Skeletal muscle tissue (tissue), 4 donors: ENCODE measurements around the gene TMEM63A. TPM values are rescaled to one million over a fixed set of nuclear protein-coding genes. Genes with fewer than 3 reads are reported as not detected.
"Not testable (repeated sequence)": the region's sequence is repeated elsewhere in the genome, so short reads cannot be mapped to it uniquely, and the experiment has no call there.

ENCODE experiments used
- H3K27ac ChIP-seq: one replicate; pipeline ENCODE4 v1.7.0; 2013; ENCODE audit warnings: mild to moderate bottlenecking, low read depth, low read length, inconsistent platforms
- H3K27me3 ChIP-seq, 3 donors: one replicate each; pipeline ENCODE4 v1.7.0; 2013; ENCODE audit warnings: low read length in 3 of 3; ENCODE audit not compliant: control insufficient read depth in 3 of 3, insufficient read depth in 3 of 3
- H3K36me3 ChIP-seq, 3 donors: one replicate each; pipeline ENCODE4 v1.7.0; 2013; ENCODE audit warnings: low read length in 3 of 3; ENCODE audit not compliant: control insufficient read depth in 3 of 3, insufficient read depth in 3 of 3
- H3K4me1 ChIP-seq, 3 donors: one replicate each; pipeline ENCODE4 v1.7.0; 2013; ENCODE audit warnings: low read length in 3 of 3, mild to moderate bottlenecking in 3 of 3; ENCODE audit not compliant: control insufficient read depth in 3 of 3, insufficient read depth in 3 of 3
- H3K4me3 ChIP-seq, 3 donors: one replicate each; pipeline ENCODE4 v1.7.0; 2013; ENCODE audit warnings: low read length in 3 of 3
- H3K9ac ChIP-seq, 3 donors: one replicate each; pipeline ENCODE4 v1.7.0; 2013; ENCODE audit warnings: low read length in 3 of 3, mild to moderate bottlenecking in 3 of 3, moderate library complexity in 2 of 3, low read depth in 1 of 3
- H3K9me3 ChIP-seq, 3 donors: one replicate each; pipeline ENCODE4 v1.7.0; 2013; ENCODE audit warnings: low read length in 3 of 3; ENCODE audit not compliant: control insufficient read depth in 3 of 3
- total RNA-seq: library from RNA; depleted of rRNA; stranded (reverse); fragments of >200 nt; gene quantifications from one replicate; pipeline ENCODE4 v1.2.3, GENCODE V29; 2014
- donor health status: Osteomylitis.

The TMEM63A gene
- total RNA-seq, result 12.0 TPM

DNA sequence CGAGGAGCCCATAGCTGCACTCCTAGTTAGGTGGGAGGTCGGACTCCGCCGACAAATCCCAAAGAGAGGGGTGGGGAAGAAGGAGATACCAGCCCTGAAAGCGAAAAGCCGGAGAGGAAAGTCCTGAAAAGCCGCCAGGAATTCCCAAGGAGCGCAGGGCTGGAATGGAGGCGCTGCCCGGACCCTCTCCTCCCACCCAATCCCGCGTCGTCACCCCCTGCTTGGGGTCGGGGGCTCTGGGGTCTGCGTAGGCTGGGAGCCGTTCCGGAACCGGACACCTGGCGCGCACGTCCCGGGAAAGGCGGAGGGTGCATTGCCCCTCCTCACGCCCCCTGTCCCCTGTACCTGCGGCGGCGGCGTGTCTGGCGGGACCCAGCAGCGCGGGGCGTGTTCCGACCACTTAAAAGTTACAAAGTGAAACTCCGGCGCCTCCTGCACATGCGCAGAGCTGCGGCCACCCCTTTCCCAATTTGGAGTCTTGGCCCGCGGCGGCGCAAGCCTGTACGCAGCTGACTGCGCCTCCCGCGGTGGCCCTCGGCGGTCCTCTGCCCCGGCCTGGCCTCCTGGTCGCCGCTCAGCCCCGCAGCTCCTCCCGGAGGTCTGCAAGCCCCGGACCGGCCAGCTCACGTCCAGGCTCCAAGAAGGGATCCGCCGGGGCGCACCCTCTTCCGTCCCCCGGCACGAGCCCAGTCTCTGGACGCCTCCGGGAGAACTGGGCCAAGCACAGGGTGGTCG, at the start of gene TMEM63A:
Gene TMEM63A (minus strand): TSS at position 422 of the 735 bp plus-strand sequence. CDS start 4,800 bp downstream, outside the sequence.
- Histone ChIP-seq H3K4me1 (peaks cover 47 to 53% (median 47%) of the 10 kb centered on the region in 3 donors), H3K9me3 (no peaks in the 10 kb centered on the region), H3K27ac (peak within 1 kb of the TSS; percentile 83), H3K4me3 (peak within 1 kb of the TSS; percentile 91 to 96 (median 95)), H3K36me3 (peaks cover 0 to 2% (median 0%) of the 10 kb centered on the region in 3 donors), H3K27me3 (peaks cover 0 to 3% (median 0%) of the 10 kb centered on the region in 3 donors), H3K9ac (peak within 1 kb of the TSS; percentile 93 to 98 (median 97))

GRCh38 chr1:225931270-225932136, 49.3 kb upstream of the TMEM63A start:
- Histone ChIP-seq H3K27ac (no peak overlapping the region), H3K36me3 (no peaks in the 10 kb centered on the region), H3K4me1 (no peaks in the 10 kb centered on the region), H3K9ac (no peak overlapping the region), H3K4me3 (no peak overlapping the region), H3K9me3 (no peaks in the 10 kb centered on the region), H3K27me3 (no peaks in the 10 kb centered on the region)

DNA sequence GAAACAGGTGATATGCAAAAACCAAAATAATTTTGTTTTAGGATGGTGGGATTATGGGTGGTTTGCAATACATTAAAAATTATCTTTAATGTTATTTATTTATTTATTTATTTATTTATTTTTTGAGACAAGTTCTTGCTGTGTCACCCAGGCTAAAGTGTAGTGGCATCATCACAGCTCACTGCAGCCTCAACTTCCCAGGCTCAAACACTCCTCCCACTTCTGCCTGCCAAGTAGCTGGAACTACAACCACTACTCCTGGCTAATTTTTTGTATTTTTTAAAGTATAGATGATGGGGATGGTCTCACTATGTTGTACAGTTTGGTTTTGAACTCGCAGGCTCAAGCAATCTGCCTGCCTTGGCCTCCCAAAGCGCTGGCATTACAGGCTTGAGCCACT, 48.4 kb upstream of the TMEM63A start:
- no peaks in the 10 kb centered on the region for H3K4me1 ChIP-seq
- H3K9me3 ChIP-seq, result no peaks in the 10 kb centered on the region
- no peak overlapping the region for H3K27ac ChIP-seq
- no peaks in the 10 kb centered on the region for H3K27me3 ChIP-seq
- H3K4me3 ChIP-seq, result no peak overlapping the region
- H3K9ac ChIP-seq, result no peak overlapping the region
- no peaks in the 10 kb centered on the region for H3K36me3 ChIP-seq

DNA sequence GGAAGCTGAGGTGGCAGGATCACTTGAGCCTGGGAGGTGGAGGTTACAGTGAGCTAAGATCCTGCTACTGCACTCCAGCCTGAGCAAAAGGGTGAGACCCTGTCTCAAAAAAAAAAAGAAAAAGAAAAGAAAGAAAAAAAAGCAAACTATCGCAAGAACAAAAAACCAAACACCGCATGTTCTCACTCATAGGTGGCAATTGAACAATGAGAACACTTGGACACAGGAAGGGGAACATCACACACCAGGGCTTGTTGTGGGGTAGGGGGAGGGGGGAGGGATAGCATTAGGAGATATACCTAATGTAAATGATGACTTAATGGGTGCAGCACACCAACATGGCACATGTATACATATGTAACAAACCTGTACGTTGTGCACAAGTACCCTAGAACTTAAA, 47.3 kb upstream of the TMEM63A start:
- H3K4me3 ChIP-seq, H3K36me3 ChIP-seq, H3K9ac ChIP-seq, H3K9me3 ChIP-seq, H3K4me1 ChIP-seq, H3K27ac ChIP-seq, H3K27me3 ChIP-seq: not testable (repeated sequence)

- Histone ChIP-seq H3K27me3 (no peaks in the 10 kb centered on the region), H3K27ac (no peak overlapping the region), H3K9me3 (no peaks in the 10 kb centered on the region), H3K36me3 (peaks cover 0 to 2% (median 0%) of the 10 kb centered on the region in 3 donors), H3K4me1 (peaks cover 2 to 10% (median 2%) of the 10 kb centered on the region in 3 donors), H3K4me3 (no peak overlapping the region), H3K9ac (no peak overlapping the region)
Observed at GRCh38 chr1:225928186-225929175, 46.3 kb upstream of the TMEM63A start.

DNA sequence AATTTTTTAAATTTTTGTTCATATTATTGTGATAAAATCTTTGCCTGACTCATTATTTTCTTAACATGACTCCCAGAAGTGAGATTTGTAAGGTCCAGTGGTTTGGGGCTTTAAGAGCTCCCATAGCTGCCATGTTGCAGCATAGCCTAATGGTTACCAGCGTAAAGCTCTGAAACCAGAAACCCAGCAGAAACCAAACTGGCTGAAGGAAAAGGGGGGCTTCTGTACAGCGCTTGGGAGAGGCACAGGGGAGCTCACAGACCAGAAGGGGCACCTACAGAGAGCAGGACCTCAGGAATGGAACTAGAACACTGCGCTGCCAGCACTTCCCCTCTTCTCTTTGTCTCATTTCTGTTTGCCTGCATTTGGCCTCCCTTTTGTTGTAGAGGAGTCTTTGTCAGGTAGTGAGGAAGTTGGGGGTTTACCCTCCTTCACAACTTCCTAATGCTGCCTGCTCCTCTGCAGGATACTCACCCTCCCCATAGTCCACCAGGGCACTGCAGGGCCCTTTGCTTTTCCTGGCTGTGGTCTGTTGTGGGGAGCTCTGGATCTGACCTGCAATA, 44.5 kb upstream of the TMEM63A start:
- H3K4me1 ChIP-seq, result peaks cover 11 to 29% (median 14%) of the 10 kb centered on the region in 3 donors
- no peaks in the 10 kb centered on the region for H3K27me3 ChIP-seq
- no peak overlapping the region for H3K27ac ChIP-seq
- H3K9me3 ChIP-seq, result no peaks in the 10 kb centered on the region
- H3K36me3 ChIP-seq, result peaks cover 8 to 12% (median 8%) of the 10 kb centered on the region in 3 donors
- no peak overlapping the region for H3K9ac ChIP-seq
- no peak overlapping the region for H3K4me3 ChIP-seq

DNA sequence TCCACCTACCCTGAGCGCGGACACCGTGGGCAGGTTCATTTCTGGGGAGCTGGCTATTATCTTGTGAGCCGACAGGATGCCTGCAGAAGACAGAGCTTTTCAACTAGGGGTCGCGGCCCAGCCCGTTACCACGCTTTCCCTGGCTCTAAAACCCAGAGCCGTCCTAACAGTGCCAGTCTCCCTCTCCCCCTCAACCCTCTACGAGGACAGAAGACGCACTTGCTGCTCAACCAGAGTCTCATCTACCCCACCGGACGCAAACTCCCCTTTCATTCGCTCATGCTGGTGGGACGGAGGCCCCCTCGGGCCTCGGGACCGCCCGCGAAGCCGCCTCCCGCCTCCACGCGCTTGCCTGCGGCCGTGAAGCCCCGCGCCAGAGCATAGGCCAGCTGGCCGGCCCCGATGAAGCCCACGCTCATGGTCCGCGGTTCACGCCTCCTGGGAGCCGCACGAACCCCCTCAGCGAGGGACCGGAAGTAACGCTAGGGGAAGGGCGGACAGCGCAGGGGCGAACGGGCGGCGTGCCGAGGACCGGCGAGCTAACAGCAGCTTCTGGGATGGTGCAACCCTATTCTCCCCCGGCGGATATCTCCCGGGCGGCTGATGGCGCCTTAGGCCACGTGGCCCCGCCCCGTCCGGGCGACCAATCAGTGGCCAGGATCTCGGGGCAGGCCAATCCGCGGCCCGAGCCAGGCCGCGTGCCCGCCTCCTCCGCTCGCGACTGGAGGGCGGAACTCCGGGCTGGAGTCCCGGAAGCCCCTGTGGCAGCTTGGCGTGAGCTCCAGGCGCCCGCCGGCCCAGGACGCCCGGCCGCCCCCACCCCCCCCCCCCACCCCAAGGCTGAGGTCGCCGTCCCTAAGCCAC, 41.7 kb upstream of the TMEM63A start, which contains the start of gene PYCR2:
Gene PYCR2 (minus strand): TSS at position 559 of the 864 bp plus-strand sequence. CDS start 140 bp downstream, at position 419.
- H3K36me3 ChIP-seq, result peaks cover 20 to 27% (median 23%) of the 10 kb centered on the region in 3 donors
- no peaks in the 10 kb centered on the region for H3K9me3 ChIP-seq
- no peaks in the 10 kb centered on the region for H3K27me3 ChIP-seq
- peak within 1 kb of the TSS; percentile 93 to 99 (median 97) for H3K9ac ChIP-seq
- peaks cover 14 to 44% (median 19%) of the 10 kb centered on the region in 3 donors for H3K4me1 ChIP-seq
- peak within 1 kb of the TSS; percentile 93 to 97 (median 97) for H3K4me3 ChIP-seq
- H3K27ac ChIP-seq, result peak within 1 kb of the TSS; percentile 91

- H3K4me3 ChIP-seq, result peak overlapping the region; percentile 93 to 97 (median 97)
- no peaks in the 10 kb centered on the region for H3K27me3 ChIP-seq
- H3K9me3 ChIP-seq, result no peaks in the 10 kb centered on the region
- peaks cover 14 to 44% (median 19%) of the 10 kb centered on the region in 3 donors for H3K4me1 ChIP-seq
- peak overlapping the region; percentile 91 for H3K27ac ChIP-seq
- H3K9ac ChIP-seq, result peak overlapping the region; percentile 93 to 99 (median 97)
- peaks cover 23 to 31% (median 28%) of the 10 kb centered on the region in 3 donors for H3K36me3 ChIP-seq
Observed at GRCh38 chr1:225923381-225923691, 41.2 kb upstream of the TMEM63A start.
